Omental fat pad (tissue), 4 donors: Measurements from ENCODE around the gene CNTNAP4. TPM values are rescaled to one million over a fixed set of nuclear protein-coding genes. Genes with fewer than 3 reads are reported as not detected.

Source experiments
- ATAC-seq: fragments of 150-250 bp; one replicate; pipeline ENCODE4 v1.9.1; 2016; ENCODE audit warnings: mild to moderate bottlenecking, moderate library complexity; ENCODE audit not compliant: low FRiP score
- DNase-seq: peaks from one replicate; pipeline ENCODE4 v3.0.0-alpha.2; 2019; ENCODE audit warnings: low spot score
- CTCF ChIP-seq, 3 donors: fragments of 450-650 bp; IDR thresholded peaks; one replicate each; pipeline ENCODE4 v1.5.1; 2016 to 2017; ENCODE audit warnings: antibody characterized with exemption in 3 of 3, mild to moderate bottlenecking in 3 of 3, moderate library complexity in 2 of 3
- total RNA-seq, 4 donors: library from RNA; depleted of rRNA; stranded (reverse); fragments of >200 nt; gene quantifications; one replicate each; pipeline ENCODE4 v1.1.0, GENCODE V29; 2016

CNTNAP4 gene
- total RNA-seq, 4 donors from 2014 or later: not detected

- ATAC-seq (no peak), DNase-seq (no peak)
- TF ChIP-seq CTCF (IDR thresholded peaks at IDR 0.05): no peak
Measured at GRCh38 chr16:76370344-76370743, 93.1 kb downstream of the CNTNAP4 start.

GRCh38 chr16:76371441-76371840, 94.2 kb downstream of the CNTNAP4 start:
- ATAC-seq (no peak), DNase-seq (no peak)
- no peak for TF ChIP-seq CTCF (IDR thresholded peaks at IDR 0.05)

GRCh38 chr16:76373998-76374397, 96.8 kb downstream of the CNTNAP4 start:
- DNase-seq (no peak), ATAC-seq (no peak)
- TF ChIP-seq CTCF (IDR thresholded peaks at IDR 0.05): no peak

- DNase-seq: no peak
- no peak for ATAC-seq
Measured at GRCh38 chr16:76376988-76377387, 99.8 kb downstream of the CNTNAP4 start.

GRCh38 chr16:76378020-76378419, 100.8 kb downstream of the CNTNAP4 start:
- ATAC-seq (no peak), DNase-seq (no peak)
- no peak for TF ChIP-seq CTCF (IDR thresholded peaks at IDR 0.05)

More at GRCh38 chr16:76376988-76377387, 99.8 kb downstream of the CNTNAP4 start:
- TF ChIP-seq CTCF (IDR thresholded peaks at IDR 0.05): no peak

GRCh38 chr16:76381096-76381495, 103.9 kb downstream of the CNTNAP4 start:
- no peak for DNase-seq
- no peak for ATAC-seq
- no peak for TF ChIP-seq CTCF (IDR thresholded peaks at IDR 0.05)

GRCh38 chr16:76385601-76386230, 108.5 kb downstream of the CNTNAP4 start:
- DNase-seq: no peak
- ATAC-seq: no peak
- no peak for TF ChIP-seq CTCF (IDR thresholded peaks at IDR 0.05)
